HepG2 (cell line): ENCODE data around the gene FAM3A. TPM values are rescaled to one million over a fixed set of nuclear protein-coding genes. Genes with fewer than 3 reads are reported as not detected.

Experiments used
- ATAC-seq: fragments of 200-7000 bp; cut with Tn5 transposase; 3 replicates; pipeline ENCODE4 v1.9.1; 2020; ENCODE audit warnings: mild to moderate bottlenecking, moderate library complexity
- BruUV-seq: library from RNA; stranded (reverse); fragments of 400-500 nt; replicated peaks from 2 replicates; lab custom pipeline; 2021; lab: Mats Ljungman, UMichigan
- CTCF ChIA-PET: fragments of 300-600 bp; formaldehyde crosslinking; extraction: SDS; loops from one replicate; lab custom pipeline; 2021; ENCODE audit warnings: low total read pairs, inconsistent platforms, low intra/inter-chr PET ratio; lab: Yijun Ruan, JAX
- POLR2A ChIA-PET: fragments of 350-600 bp; sonication (Branson Sonifier 250); formaldehyde crosslinking; loops from one replicate; lab custom pipeline; 2020; ENCODE audit warnings: antibody characterized with exemption, inconsistent platforms; lab: Yijun Ruan, JAX
- DNase-seq: peaks from one replicate; pipeline ENCODE4 v3.0.0-alpha.2; 2015; ENCODE audit warnings: low spot score
- FAIRE-seq: peaks from 3 replicates; lab custom pipeline; 2011; peaks lifted over from hg19 to GRCh38; lab: Jason Lieb, UNC
- H2AFZ ChIP-seq: one replicate; pipeline ENCODE4 v1.6.1; 2011; ENCODE audit warnings: low read length, inconsistent platforms
- H3K27ac ChIP-seq: fragments of 300-600 bp; 3 replicates; pipeline ENCODE4 v1.8.0; 2011; ENCODE audit warnings: mixed run types, mild to moderate bottlenecking, mixed read lengths, low read length, inconsistent platforms; ENCODE audit not compliant: insufficient read depth; ENCODE audit errors: extremely low read length
- H3K27me3 ChIP-seq, 2 experiments: fragments of 200-600 bp in 1 of 2; 2 replicates in 1 of 2; 3 replicates in 1 of 2; pipeline versions ENCODE4 v1.6.0 to v1.8.0; 2011; ENCODE audit warnings: low read length in 2 of 2, mild to moderate bottlenecking in 2 of 2, moderate library complexity in 2 of 2, inconsistent platforms in 1 of 2; ENCODE audit not compliant: insufficient read depth in 2 of 2, control insufficient read depth in 1 of 2
- H3K36me3 ChIP-seq, 2 experiments: fragments of 200-600 bp in 1 of 2; replicated peaks in 1 of 2; 2 replicates in 1 of 2; 3 replicates in 1 of 2; pipeline versions ENCODE4 v1.5.1 to v1.8.0; 2011; ENCODE audit warnings: low read length in 2 of 2, inconsistent platforms in 1 of 2; ENCODE audit not compliant: insufficient read depth in 2 of 2, control insufficient read depth in 1 of 2
- H3K4me1 ChIP-seq: 2 replicates; pipeline ENCODE4 v1.5.1; 2012; ENCODE audit warnings: low read length, inconsistent platforms; ENCODE audit not compliant: insufficient read depth
- H3K4me2 ChIP-seq: 2 replicates; pipeline ENCODE4 v1.6.0; 2011; ENCODE audit warnings: low read depth, low read length, inconsistent platforms
- H3K4me3 ChIP-seq, 3 experiments: fragments of 200-600 bp in 1 of 3; sonication (generic), shearing (Covaris generic) in 1 of 3; replicated peaks in 1 of 3; 2 replicates each; pipeline ENCODE4 v1.5.1; 2011 to 2016; ENCODE audit warnings: low read length in 3 of 3, inconsistent platforms in 2 of 3, low read depth in 2 of 3, mild to moderate bottlenecking in 2 of 3, control low read depth in 1 of 3, mixed read lengths in 1 of 3; ENCODE audit not compliant: insufficient read depth in 1 of 3
- H3K79me2 ChIP-seq: one replicate; pipeline ENCODE4 v1.6.1; 2011; ENCODE audit warnings: low read length, inconsistent platforms; ENCODE audit not compliant: insufficient read depth
- H3K9ac ChIP-seq: 2 replicates; pipeline ENCODE4 v1.6.0; 2011; ENCODE audit warnings: mild to moderate bottlenecking, low read depth, low read length, inconsistent platforms; ENCODE audit not compliant: insufficient read depth
- H3K9me3 ChIP-seq: 2 replicates; pipeline ENCODE4 v1.5.1; 2012; ENCODE audit warnings: mild to moderate bottlenecking, low read length
- H4K20me1 ChIP-seq: 2 replicates; pipeline ENCODE4 v1.6.0; 2011; ENCODE audit warnings: inconsistent platforms, mild to moderate bottlenecking, low read length, moderate library complexity; ENCODE audit not compliant: insufficient read depth
- KDM1A ChIP-seq: IDR thresholded peaks from 2 replicates; pipeline ENCODE4 v1.6.1; 2016; ENCODE audit warnings: missing compliant biosample characterization
- NFYC ChIP-seq: IDR thresholded peaks from 2 replicates; pipeline ENCODE4 v1.6.1; 2016; ENCODE audit warnings: missing genetic modification reagents, missing compliant biosample characterization
- POLR2A ChIP-seq, 2 experiments: IDR thresholded peaks; 2 replicates each; pipeline ENCODE4 v1.6.1; 2011; ENCODE audit warnings: low read depth in 2 of 2, low read length in 2 of 2, mild to moderate bottlenecking in 1 of 2, moderate library complexity in 1 of 2; ENCODE audit not compliant: insufficient read depth in 1 of 2
- SNAPC2 ChIP-seq: sonication (generic); formaldehyde crosslinking; IDR thresholded peaks from 2 replicates; pipeline ENCODE4 v1.8.1; 2022; ENCODE audit warnings: mild to moderate bottlenecking, missing genetic modification reagents
- YEATS2 ChIP-seq: sonication (generic); formaldehyde crosslinking; IDR thresholded peaks from 2 replicates; pipeline ENCODE4 v1.4.0; 2020; ENCODE audit warnings: missing genetic modification reagents, borderline replicate concordance
- ZMYM2 ChIP-seq: sonication (generic); formaldehyde crosslinking; IDR thresholded peaks from 2 replicates; pipeline ENCODE4 v1.8.0; 2022; ENCODE audit warnings: mild to moderate bottlenecking, missing genetic modification reagents
- ZNF367 ChIP-seq: sonication (generic); formaldehyde crosslinking; IDR thresholded peaks from 2 replicates; pipeline ENCODE4 v1.4.0; 2020; ENCODE audit warnings: missing genetic modification reagents, borderline replicate concordance
- ZZZ3 ChIP-seq: sonication (generic); formaldehyde crosslinking; IDR thresholded peaks from 2 replicates; pipeline ENCODE4 v1.4.0; 2020; ENCODE audit warnings: missing genetic modification reagents, mild to moderate bottlenecking, borderline replicate concordance
- WGBS: methylation state at CpG from one replicate; pipeline ENCODE4 v1.1.6; 2017; ENCODE audit warnings: low lambda C conversion rate; 5-methylcytosine and 5-hydroxymethylcytosine counted together
- in situ Hi-C: cut with HindIII; loops from 2 replicates; pipeline ENCODE4 v1.10.0; 2017; ENCODE audit warnings: low pct_unique_long_range_greater_than_20kb; ENCODE audit not compliant: extremely low pct_ligation_motif_present
- intact Hi-C: fragments of 100-400 bp; cut with micrococcal nuclease; formaldehyde crosslinking; loops from one replicate; pipeline ENCODE4 v1.10.0; 2022; ENCODE audit not compliant: unreplicated experiment
- polyA plus RNA-seq, 8 experiments: library from polyadenylated mRNA; depleted of rRNA in 3 of 8; stranded (reverse) in 7 of 8; unstranded in 1 of 8; fragments of >200 nt; fragmentation: Illumina TruSeq in 4 of 8; extraction: Trizol in 4 of 8; gene quantifications; 2 replicates each; pipeline versions ENCODE4 v1.2.1 to v1.2.3, GENCODE V29; 2011 to 2016; ENCODE audit warnings: low read depth in 4 of 8, missing spikeins in 1 of 8, mixed read lengths in 1 of 8; ENCODE audit not compliant: insufficient read depth in 1 of 8
- total RNA-seq, 5 experiments: library from RNA; depleted of rRNA; stranded (reverse); fragments of >200 nt; fragmentation: Illumina TruSeq; extraction: Trizol; gene quantifications; 2 replicates each; pipeline ENCODE4 v1.2.3, GENCODE V29; 2016; ENCODE audit warnings: low read depth in 1 of 5
- TF ChIP-seq, protein P1 (sequence below), 2 experiments: IDR thresholded peaks; 2 replicates each; pipeline ENCODE4 v1.6.1; 2011 to 2012; ENCODE audit warnings: low read length in 2 of 2, borderline replicate concordance in 1 of 2, low read depth in 1 of 2, mild to moderate bottlenecking in 1 of 2, moderate library complexity in 1 of 2
- TF ChIP-seq, protein P2 (sequence below): sonication (generic); formaldehyde crosslinking; IDR thresholded peaks from 2 replicates; pipeline ENCODE4 v1.9.0; 2021; ENCODE audit warnings: missing genetic modification reagents, borderline replicate concordance
- TF ChIP-seq, protein P3 (sequence below): sonication (generic); formaldehyde crosslinking; IDR thresholded peaks from 2 replicates; pipeline ENCODE4 v1.5.0; 2020; ENCODE audit warnings: mild to moderate bottlenecking, missing genetic modification reagents
- TF ChIP-seq, protein P4 (sequence below): sonication (generic); formaldehyde crosslinking; IDR thresholded peaks from 2 replicates; pipeline ENCODE4 v1.9.0; 2021; ENCODE audit warnings: missing genetic modification reagents, mild to moderate bottlenecking, borderline replicate concordance
- TF ChIP-seq, protein P5 (sequence below): sonication (generic); formaldehyde crosslinking; IDR thresholded peaks from 2 replicates; pipeline ENCODE4 v1.4.0; 2020; ENCODE audit warnings: missing genetic modification reagents

Gene FAM3A
- total and polyA plus RNA-seq, 2 of the 13 experiments (the other 11 are each of a cell fraction or from before 2014, with no cell fraction given) = 11.2 to 22.7 TPM

DNA sequence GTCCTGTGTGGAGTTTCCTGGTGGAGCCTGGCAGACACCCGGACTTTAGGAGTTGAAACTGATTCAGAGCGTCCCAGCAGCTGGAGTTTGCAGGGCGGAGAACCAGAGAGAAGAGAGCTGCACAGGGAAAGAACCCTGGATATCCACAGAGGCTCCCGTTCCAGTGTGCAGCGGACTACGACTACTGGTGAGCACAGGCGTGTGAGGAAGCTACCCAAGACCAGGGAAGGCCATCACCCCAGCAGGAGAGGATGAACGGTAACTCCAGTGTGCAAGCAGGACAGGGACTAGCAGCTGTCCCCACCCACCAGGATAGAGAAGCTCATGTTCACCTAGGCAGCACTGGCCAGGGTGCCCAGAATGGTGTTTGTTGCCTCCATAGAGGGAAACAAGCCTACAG, 39.2 kb downstream of the FAM3A start (continued):
- TF ChIP-seq, protein P1, sequence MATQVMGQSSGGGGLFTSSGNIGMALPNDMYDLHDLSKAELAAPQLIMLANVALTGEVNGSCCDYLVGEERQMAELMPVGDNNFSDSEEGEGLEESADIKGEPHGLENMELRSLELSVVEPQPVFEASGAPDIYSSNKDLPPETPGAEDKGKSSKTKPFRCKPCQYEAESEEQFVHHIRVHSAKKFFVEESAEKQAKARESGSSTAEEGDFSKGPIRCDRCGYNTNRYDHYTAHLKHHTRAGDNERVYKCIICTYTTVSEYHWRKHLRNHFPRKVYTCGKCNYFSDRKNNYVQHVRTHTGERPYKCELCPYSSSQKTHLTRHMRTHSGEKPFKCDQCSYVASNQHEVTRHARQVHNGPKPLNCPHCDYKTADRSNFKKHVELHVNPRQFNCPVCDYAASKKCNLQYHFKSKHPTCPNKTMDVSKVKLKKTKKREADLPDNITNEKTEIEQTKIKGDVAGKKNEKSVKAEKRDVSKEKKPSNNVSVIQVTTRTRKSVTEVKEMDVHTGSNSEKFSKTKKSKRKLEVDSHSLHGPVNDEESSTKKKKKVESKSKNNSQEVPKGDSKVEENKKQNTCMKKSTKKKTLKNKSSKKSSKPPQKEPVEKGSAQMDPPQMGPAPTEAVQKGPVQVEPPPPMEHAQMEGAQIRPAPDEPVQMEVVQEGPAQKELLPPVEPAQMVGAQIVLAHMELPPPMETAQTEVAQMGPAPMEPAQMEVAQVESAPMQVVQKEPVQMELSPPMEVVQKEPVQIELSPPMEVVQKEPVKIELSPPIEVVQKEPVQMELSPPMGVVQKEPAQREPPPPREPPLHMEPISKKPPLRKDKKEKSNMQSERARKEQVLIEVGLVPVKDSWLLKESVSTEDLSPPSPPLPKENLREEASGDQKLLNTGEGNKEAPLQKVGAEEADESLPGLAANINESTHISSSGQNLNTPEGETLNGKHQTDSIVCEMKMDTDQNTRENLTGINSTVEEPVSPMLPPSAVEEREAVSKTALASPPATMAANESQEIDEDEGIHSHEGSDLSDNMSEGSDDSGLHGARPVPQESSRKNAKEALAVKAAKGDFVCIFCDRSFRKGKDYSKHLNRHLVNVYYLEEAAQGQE (IDR thresholded peaks at IDR 0.05; ENCODE audit: borderline replicate concordance in 1 of 2, low read depth in 1 of 2, low read length in 2 of 2) = no peak
- TF ChIP-seq POLR2A (IDR thresholded peaks at IDR 0.05; ENCODE audit: insufficient read depth in 1 of 2, low read depth in 2 of 2, low read length in 2 of 2) (no peak), ZZZ3 (CRISPR knock-in tag) (no peak)

DNA sequence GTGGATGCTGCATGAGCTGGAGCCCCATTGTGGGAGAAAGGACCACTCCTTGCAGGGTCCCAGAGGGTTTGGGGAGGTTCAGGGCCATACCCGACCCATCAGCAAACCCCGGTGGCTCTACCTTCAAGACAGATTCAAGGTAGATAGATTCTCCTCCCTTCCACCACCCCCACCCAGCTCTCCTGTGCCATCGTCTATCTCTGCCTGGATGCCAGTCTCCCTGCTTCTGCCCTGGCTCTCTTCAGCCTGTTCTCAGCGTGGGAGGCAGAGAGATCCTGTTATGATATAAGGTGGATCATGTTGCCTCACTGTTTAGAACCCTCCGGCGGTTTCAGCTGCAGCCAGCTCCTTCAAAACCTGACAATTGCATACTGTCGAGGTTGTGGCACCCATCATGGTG, 42.3 kb downstream of the FAM3A start:
- Histone ChIP-seq H3K36me3 (peaks cover 2 to 3% of the 10 kb centered on the region in 2 experiments; a peak in 1 of 5 replicates), H3K9ac (no peak overlapping the region), H4K20me1 (no peaks in the 10 kb centered on the region), H3K4me2 (no peak overlapping the region), H3K9me3 (no peaks in the 10 kb centered on the region), H3K27ac (no peak overlapping the region), H3K4me3 (no peak overlapping the region), H3K4me1 (peaks cover 20% of the 10 kb centered on the region), H2AFZ (no peak overlapping the region), H3K27me3 (no peaks in the 10 kb centered on the region), H3K79me2 (no peaks in the 10 kb centered on the region)
- CTCF ChIA-PET = no interaction called here
- in situ Hi-C loops (no loop called here), intact Hi-C loops (no loop called here)
- no TSS peak for BruUV-seq
- POLR2A ChIA-PET = interaction anchor here (1.3 to 1.4 kb wide), 2 partner anchors 17 to 76 kb away, joined by 3 to 4 read pairs; partner anchors contain the start of gene SLC10A3
- WGBS = 96% methylated on average over 4 of the region's 7 CpGs
- DNase-seq (no peak), FAIRE-seq (no peak), ATAC-seq (no peak)
- TF ChIP-seq, protein P2, sequence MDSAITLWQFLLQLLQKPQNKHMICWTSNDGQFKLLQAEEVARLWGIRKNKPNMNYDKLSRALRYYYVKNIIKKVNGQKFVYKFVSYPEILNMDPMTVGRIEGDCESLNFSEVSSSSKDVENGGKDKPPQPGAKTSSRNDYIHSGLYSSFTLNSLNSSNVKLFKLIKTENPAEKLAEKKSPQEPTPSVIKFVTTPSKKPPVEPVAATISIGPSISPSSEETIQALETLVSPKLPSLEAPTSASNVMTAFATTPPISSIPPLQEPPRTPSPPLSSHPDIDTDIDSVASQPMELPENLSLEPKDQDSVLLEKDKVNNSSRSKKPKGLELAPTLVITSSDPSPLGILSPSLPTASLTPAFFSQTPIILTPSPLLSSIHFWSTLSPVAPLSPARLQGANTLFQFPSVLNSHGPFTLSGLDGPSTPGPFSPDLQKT (CRISPR knock-in tag) = no peak
- TF ChIP-seq, protein P3, sequence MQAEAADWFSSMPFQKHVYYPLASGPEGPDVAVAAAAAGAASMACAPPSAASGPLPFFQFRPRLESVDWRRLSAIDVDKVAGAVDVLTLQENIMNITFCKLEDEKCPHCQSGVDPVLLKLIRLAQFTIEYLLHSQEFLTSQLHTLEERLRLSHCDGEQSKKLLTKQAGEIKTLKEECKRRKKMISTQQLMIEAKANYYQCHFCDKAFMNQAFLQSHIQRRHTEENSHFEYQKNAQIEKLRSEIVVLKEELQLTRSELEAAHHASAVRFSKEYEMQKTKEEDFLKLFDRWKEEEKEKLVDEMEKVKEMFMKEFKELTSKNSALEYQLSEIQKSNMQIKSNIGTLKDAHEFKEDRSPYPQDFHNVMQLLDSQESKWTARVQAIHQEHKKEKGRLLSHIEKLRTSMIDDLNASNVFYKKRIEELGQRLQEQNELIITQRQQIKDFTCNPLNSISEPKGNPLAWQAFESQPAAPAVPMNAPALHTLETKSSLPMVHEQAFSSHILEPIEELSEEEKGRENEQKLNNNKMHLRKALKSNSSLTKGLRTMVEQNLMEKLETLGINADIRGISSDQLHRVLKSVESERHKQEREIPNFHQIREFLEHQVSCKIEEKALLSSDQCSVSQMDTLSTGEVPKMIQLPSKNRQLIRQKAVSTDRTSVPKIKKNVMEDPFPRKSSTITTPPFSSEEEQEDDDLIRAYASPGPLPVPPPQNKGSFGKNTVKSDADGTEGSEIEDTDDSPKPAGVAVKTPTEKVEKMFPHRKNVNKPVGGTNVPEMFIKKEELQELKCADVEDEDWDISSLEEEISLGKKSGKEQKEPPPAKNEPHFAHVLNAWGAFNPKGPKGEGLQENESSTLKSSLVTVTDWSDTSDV (CRISPR knock-in tag) = no peak
- TF ChIP-seq YEATS2 (CRISPR knock-in tag) (no peak), SNAPC2 (no peak), KDM1A (CRISPR knock-in tag) (no peak), NFYC (no peak), ZMYM2 (CRISPR knock-in tag) (no peak), ZNF367 (CRISPR knock-in tag) (no peak)
- TF ChIP-seq, protein P4, sequence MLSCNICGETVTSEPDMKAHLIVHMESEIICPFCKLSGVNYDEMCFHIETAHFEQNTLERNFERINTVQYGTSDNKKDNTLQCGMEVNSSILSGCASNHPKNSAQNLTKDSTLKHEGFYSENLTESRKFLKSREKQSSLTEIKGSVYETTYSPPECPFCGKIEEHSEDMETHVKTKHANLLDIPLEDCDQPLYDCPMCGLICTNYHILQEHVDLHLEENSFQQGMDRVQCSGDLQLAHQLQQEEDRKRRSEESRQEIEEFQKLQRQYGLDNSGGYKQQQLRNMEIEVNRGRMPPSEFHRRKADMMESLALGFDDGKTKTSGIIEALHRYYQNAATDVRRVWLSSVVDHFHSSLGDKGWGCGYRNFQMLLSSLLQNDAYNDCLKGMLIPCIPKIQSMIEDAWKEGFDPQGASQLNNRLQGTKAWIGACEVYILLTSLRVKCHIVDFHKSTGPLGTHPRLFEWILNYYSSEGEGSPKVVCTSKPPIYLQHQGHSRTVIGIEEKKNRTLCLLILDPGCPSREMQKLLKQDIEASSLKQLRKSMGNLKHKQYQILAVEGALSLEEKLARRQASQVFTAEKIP = no peak
- TF ChIP-seq, protein P5, sequence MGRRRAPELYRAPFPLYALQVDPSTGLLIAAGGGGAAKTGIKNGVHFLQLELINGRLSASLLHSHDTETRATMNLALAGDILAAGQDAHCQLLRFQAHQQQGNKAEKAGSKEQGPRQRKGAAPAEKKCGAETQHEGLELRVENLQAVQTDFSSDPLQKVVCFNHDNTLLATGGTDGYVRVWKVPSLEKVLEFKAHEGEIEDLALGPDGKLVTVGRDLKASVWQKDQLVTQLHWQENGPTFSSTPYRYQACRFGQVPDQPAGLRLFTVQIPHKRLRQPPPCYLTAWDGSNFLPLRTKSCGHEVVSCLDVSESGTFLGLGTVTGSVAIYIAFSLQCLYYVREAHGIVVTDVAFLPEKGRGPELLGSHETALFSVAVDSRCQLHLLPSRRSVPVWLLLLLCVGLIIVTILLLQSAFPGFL (CRISPR knock-in tag) = no peak
